Endothelial cell of umbilical vein (primary cell): ENCODE data around the gene TREX2. TPM values are rescaled to one million over a fixed set of nuclear protein-coding genes. Genes with fewer than 3 reads are reported as not detected.

ENCODE experiments used
- BruUV-seq: library from RNA; stranded (reverse); fragments of 400-500 nt; replicated peaks from 2 replicates; lab custom pipeline; 2021; lab: Mats Ljungman, UMichigan
- CTCF ChIA-PET: fragments of 300-600, 350-600 bp; sonication (Branson Sonifier 250); formaldehyde crosslinking; loops from one replicate; lab custom pipeline; 2021; ENCODE audit warnings: antibody characterized with exemption, inconsistent platforms; lab: Charles Lee
- POLR2A ChIA-PET: fragments of 300-600, 350-600 bp; sonication (Branson Sonifier 250); formaldehyde crosslinking; loops from one replicate; lab custom pipeline; 2021; ENCODE audit warnings: antibody characterized with exemption, inconsistent platforms; lab: Charles Lee
- DNase-seq: peaks from one replicate; pipeline ENCODE4 v3.0.0-alpha.2; 2011; ENCODE audit warnings: low read depth, low spot score
- FAIRE-seq: peaks from 2 replicates; lab custom pipeline; 2011; peaks lifted over from hg19 to GRCh38; lab: Jason Lieb, UNC
- H2AFZ ChIP-seq: 2 replicates; pipeline ENCODE4 v1.6.0; 2012; ENCODE audit warnings: low read depth, low read length, control low read depth, inconsistent platforms
- H3K27ac ChIP-seq: 2 replicates; pipeline ENCODE4 v1.5.1; 2011; ENCODE audit warnings: low read depth, mild to moderate bottlenecking, control low read depth, low read length, moderate library complexity; ENCODE audit not compliant: insufficient read depth
- H3K27me3 ChIP-seq, 2 experiments: 2 replicates each; pipeline versions ENCODE4 v1.6.0 to v1.6.1; 2011; ENCODE audit warnings: low read length in 2 of 2, mixed read lengths in 1 of 2; ENCODE audit not compliant: control insufficient read depth in 2 of 2, insufficient read depth in 2 of 2
- H3K36me3 ChIP-seq, 2 experiments: 2 replicates in 1 of 2; 3 replicates in 1 of 2; pipeline ENCODE4 v1.5.1; 2011; ENCODE audit warnings: low read length in 2 of 2, mild to moderate bottlenecking in 1 of 2, moderate library complexity in 1 of 2; ENCODE audit not compliant: control insufficient read depth in 2 of 2, insufficient read depth in 2 of 2; ENCODE audit errors: extremely low read depth in 1 of 2
- H3K4me1 ChIP-seq: 3 replicates; pipeline ENCODE4 v1.5.1; 2011; ENCODE audit warnings: mild to moderate bottlenecking, low read length; ENCODE audit not compliant: control insufficient read depth, insufficient read depth; ENCODE audit errors: extremely low read depth
- H3K4me2 ChIP-seq: 2 replicates; pipeline ENCODE4 v1.6.1; 2011; ENCODE audit warnings: low read length, control low read depth, mixed read lengths; ENCODE audit not compliant: insufficient read depth
- H3K4me3 ChIP-seq, 3 experiments: fragments of 200-600 bp in 1 of 3; sonication (generic), shearing (Covaris generic) in 1 of 3; replicated peaks in 1 of 3; 2 replicates each; pipeline ENCODE4 v1.5.1; 2011 to 2016; ENCODE audit warnings: control low read depth in 3 of 3, low read length in 3 of 3, mild to moderate bottlenecking in 2 of 3, inconsistent platforms in 1 of 3, low read depth in 1 of 3, moderate library complexity in 1 of 3; ENCODE audit not compliant: insufficient read depth in 1 of 3
- H3K79me2 ChIP-seq: 2 replicates; pipeline ENCODE4 v1.6.0; 2012; ENCODE audit warnings: low read length, inconsistent platforms; ENCODE audit not compliant: control insufficient read depth, insufficient read depth
- H3K9ac ChIP-seq: replicated peaks from 2 replicates; pipeline ENCODE3; 2011; ENCODE audit warnings: low read length, control low read depth; ENCODE audit not compliant: insufficient read depth; ENCODE audit errors: extremely low read depth
- H3K9me1 ChIP-seq: replicated peaks from 3 replicates; pipeline ENCODE4 v1.6.0; 2011; ENCODE audit warnings: mild to moderate bottlenecking, low read length; ENCODE audit not compliant: control insufficient read depth, insufficient read depth; ENCODE audit errors: extremely low read depth
- H3K9me3 ChIP-seq: replicated peaks from 2 replicates; pipeline ENCODE4 v1.5.1; 2012; ENCODE audit warnings: low read length, inconsistent platforms; ENCODE audit not compliant: control insufficient read depth, insufficient read depth
- H4K20me1 ChIP-seq: replicated peaks from 2 replicates; pipeline ENCODE3; 2011; ENCODE audit warnings: mild to moderate bottlenecking, low read length; ENCODE audit not compliant: control insufficient read depth, insufficient read depth; ENCODE audit errors: extremely low read depth
- EZH2 ChIP-seq: IDR thresholded peaks from 2 replicates; pipeline ENCODE4 v1.6.1; 2012; ENCODE audit warnings: borderline replicate concordance, low read depth, mild to moderate bottlenecking, moderate library complexity, low read length, inconsistent platforms; ENCODE audit not compliant: severe bottlenecking
- FOS ChIP-seq: IDR thresholded peaks from 2 replicates; pipeline ENCODE4 v1.6.1; 2011; ENCODE audit warnings: mild to moderate bottlenecking, low read length, moderate library complexity, borderline replicate concordance; ENCODE audit not compliant: insufficient read depth
- GATA2 ChIP-seq: IDR thresholded peaks from 2 replicates; pipeline ENCODE4 v1.7.0; 2011; ENCODE audit warnings: low read depth, mild to moderate bottlenecking, moderate library complexity, mixed read lengths, low read length; ENCODE audit not compliant: insufficient read length, insufficient read depth
- JUN ChIP-seq: IDR thresholded peaks from 2 replicates; pipeline ENCODE4 v1.6.1; 2011; ENCODE audit warnings: borderline replicate concordance, low read depth; ENCODE audit not compliant: insufficient read length, insufficient read depth
- MYC ChIP-seq: IDR thresholded peaks from one replicate; pipeline ENCODE4 v1.6.1; 2011; ENCODE audit warnings: mild to moderate bottlenecking, low read depth, low read length
- POLR2A ChIP-seq: IDR thresholded peaks from 2 replicates; pipeline ENCODE4 v1.6.1; 2012; ENCODE audit warnings: low read depth, mild to moderate bottlenecking, control low read depth, low read length
- POLR2AphosphoS5 ChIP-seq: IDR thresholded peaks from 2 replicates; pipeline ENCODE4 v1.6.1; 2012; ENCODE audit warnings: low read depth, mild to moderate bottlenecking, control low read depth, low read length, moderate library complexity; ENCODE audit not compliant: insufficient read depth
- dilution Hi-C: fragments of 300-500 bp; cut with MboI; formaldehyde crosslinking; loops from one replicate; pipeline ENCODE4 v1.15.0; 2019; ENCODE audit warnings: low sequenced_read_pairs; ENCODE audit not compliant: extremely low pct_ligation_motif_present
- intact Hi-C: fragments of 100-400 bp; cut with micrococcal nuclease; formaldehyde crosslinking; loops from one replicate; pipeline ENCODE4 v1.10.0; 2022
- polyA plus RNA-seq, 4 experiments: library from polyadenylated mRNA; depleted of rRNA in 3 of 4; stranded (reverse) in 3 of 4; unstranded in 1 of 4; fragments of >200 nt; gene quantifications; 2 replicates each; pipeline versions ENCODE4 v1.2.1 to v1.2.3, GENCODE V29; 2011 to 2012; ENCODE audit warnings: missing spikeins in 1 of 4
- total RNA-seq: library from RNA; stranded (reverse); gene quantifications from 2 replicates; pipeline ENCODE4 v1.2.3, GENCODE V29; 2021
- TF ChIP-seq, protein P1 (sequence below), 2 donors: IDR thresholded peaks; 1 replicate in 1 of 2; 2 replicates in 1 of 2; pipeline ENCODE4 v1.5.1; 2011; ENCODE audit warnings: low read length in 2 of 2, mild to moderate bottlenecking in 2 of 2, moderate library complexity in 2 of 2, control low read depth in 1 of 2, inconsistent platforms in 1 of 2, low read depth in 1 of 2; ENCODE audit not compliant: insufficient read depth in 1 of 2; ENCODE audit errors: extremely low read depth in 1 of 2
- TF ChIP-seq, protein P2 (sequence below): IDR thresholded peaks from 2 replicates; pipeline ENCODE4 v1.6.1; 2011; ENCODE audit not compliant: insufficient read depth, insufficient read length

Gene TREX2
- total and polyA plus RNA-seq, 2 donors (not counting 3 experiments of a cell fraction or from before 2014, with no cell fraction given), result 0.82 to 0.99 TPM

DNA sequence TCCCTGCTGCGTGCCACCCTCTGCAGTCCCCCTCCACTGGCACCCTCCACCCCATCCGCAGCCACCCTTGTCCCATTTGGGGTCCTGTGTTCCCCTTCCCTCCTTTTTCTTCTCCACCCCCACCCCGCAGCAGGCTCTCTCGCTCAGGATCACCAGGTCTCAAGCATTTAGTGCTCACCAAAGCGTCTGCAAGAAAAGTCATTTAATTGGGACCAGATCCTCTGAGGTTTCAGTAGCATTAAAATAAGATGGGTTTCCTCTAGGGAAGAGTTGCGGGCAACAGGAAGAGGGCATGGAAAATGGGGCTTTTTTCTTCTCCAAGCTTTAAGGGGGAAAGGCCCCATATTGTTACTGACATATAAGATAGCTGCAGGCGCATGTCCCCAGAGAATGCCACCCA lies 29.4 kb upstream of the TREX2 start:
- Histone ChIP-seq H3K9ac (no peak overlapping the region), H4K20me1 (no peaks in the 10 kb centered on the region), H2AFZ (no peak overlapping the region), H3K4me1 (peaks cover 28% of the 10 kb centered on the region), H3K36me3 (no peaks in the 10 kb centered on the region), H3K9me3 (no peaks in the 10 kb centered on the region), H3K27ac (peak overlapping the region; percentile 73), H3K79me2 (no peaks in the 10 kb centered on the region), H3K4me2 (no peak overlapping the region), H3K9me1 (no peaks in the 10 kb centered on the region), H3K27me3 (no peaks in the 10 kb centered on the region), H3K4me3 (no peak overlapping the region)
- ChIA-PET POLR2A (no interaction called here), CTCF (interaction anchor here (6.8 kb wide), 1 partner anchor 17 kb away, joined by 189 read pairs; the partner anchor contains the start of gene BGN)
- DNase-seq (no peak), FAIRE-seq (no peak)
- no TSS peak for BruUV-seq
- intact Hi-C loops, result no loop called here
- dilution Hi-C loops, result no loop called here
- TF ChIP-seq GATA2 (no peak), POLR2AphosphoS5 (no peak), EZH2 (no peak), MYC (no peak), POLR2A (no peak), FOS (no peak), JUN (no peak)
- TF ChIP-seq, protein P1, sequence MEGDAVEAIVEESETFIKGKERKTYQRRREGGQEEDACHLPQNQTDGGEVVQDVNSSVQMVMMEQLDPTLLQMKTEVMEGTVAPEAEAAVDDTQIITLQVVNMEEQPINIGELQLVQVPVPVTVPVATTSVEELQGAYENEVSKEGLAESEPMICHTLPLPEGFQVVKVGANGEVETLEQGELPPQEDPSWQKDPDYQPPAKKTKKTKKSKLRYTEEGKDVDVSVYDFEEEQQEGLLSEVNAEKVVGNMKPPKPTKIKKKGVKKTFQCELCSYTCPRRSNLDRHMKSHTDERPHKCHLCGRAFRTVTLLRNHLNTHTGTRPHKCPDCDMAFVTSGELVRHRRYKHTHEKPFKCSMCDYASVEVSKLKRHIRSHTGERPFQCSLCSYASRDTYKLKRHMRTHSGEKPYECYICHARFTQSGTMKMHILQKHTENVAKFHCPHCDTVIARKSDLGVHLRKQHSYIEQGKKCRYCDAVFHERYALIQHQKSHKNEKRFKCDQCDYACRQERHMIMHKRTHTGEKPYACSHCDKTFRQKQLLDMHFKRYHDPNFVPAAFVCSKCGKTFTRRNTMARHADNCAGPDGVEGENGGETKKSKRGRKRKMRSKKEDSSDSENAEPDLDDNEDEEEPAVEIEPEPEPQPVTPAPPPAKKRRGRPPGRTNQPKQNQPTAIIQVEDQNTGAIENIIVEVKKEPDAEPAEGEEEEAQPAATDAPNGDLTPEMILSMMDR (IDR thresholded peaks at IDR 0.05; ENCODE audit: extremely low read depth in 1 of 2, insufficient read depth in 1 of 2, low read depth in 1 of 2, low read length in 2 of 2), result no peak
- TF ChIP-seq, protein P2, sequence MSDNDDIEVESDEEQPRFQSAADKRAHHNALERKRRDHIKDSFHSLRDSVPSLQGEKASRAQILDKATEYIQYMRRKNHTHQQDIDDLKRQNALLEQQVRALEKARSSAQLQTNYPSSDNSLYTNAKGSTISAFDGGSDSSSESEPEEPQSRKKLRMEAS, result no peak
